Measurements from ENCODE around the gene CFAP20DC.

GRCh38 chr3:58994746-58995330, 55.0 kb downstream of the CFAP20DC start:
- TF ChIP-seq CTCF (conservative IDR thresholded peaks at IDR 0.05; ENCODE audit: low read depth in 2 of 2) (peak; percentile 78 to 82), EZH2 (IDR thresholded peaks at IDR 0.05; ENCODE audit: low read depth, unreplicated experiment) (no peak), POLR2AphosphoS5 (IDR thresholded peaks at IDR 0.05; ENCODE audit: low read depth) (no peak), EZH2phosphoT487 (IDR thresholded peaks at IDR 0.05; ENCODE audit: unreplicated experiment) (no peak), JUNB (IDR thresholded peaks at IDR 0.05; ENCODE audit: unreplicated experiment) (no peak), NANOG (IDR thresholded peaks at IDR 0.05; ENCODE audit: borderline replicate concordance) (no peak), REST (IDR thresholded peaks at IDR 0.05; ENCODE audit: unreplicated experiment) (no peak)
